PFSK-1 (cell line): Measurements from ENCODE around the gene ATP6V1F.

Source experiments
- FOXP2 ChIP-seq: optimal IDR thresholded peaks from 2 replicates; pipeline ENCODE3; 2011; ENCODE audit warnings: borderline replicate concordance, control low read depth, inconsistent platforms; ENCODE audit not compliant: insufficient read depth; ENCODE audit errors: extremely low read length, extremely low read depth
- POLR2AphosphoS5 ChIP-seq: IDR thresholded peaks from 2 replicates; pipeline ENCODE4 v1.6.1; 2012; ENCODE audit warnings: low read depth, mild to moderate bottlenecking, control low read depth, low read length, moderate library complexity
- REST ChIP-seq, 2 experiments: IDR thresholded peaks; 2 replicates each; pipeline versions ENCODE4 v1.6.1 to v1.8.0; 2011 to 2012; ENCODE audit warnings: low read depth in 2 of 2, low read length in 2 of 2, control low read depth in 1 of 2, inconsistent platforms in 1 of 2, mild to moderate bottlenecking in 1 of 2, moderate library complexity in 1 of 2; ENCODE audit not compliant: insufficient read depth in 1 of 2
- SIN3A ChIP-seq: IDR thresholded peaks from 2 replicates; pipeline ENCODE4 v1.6.1; 2012; ENCODE audit warnings: mild to moderate bottlenecking, low read length, moderate library complexity, borderline replicate concordance; ENCODE audit not compliant: insufficient read depth
- TAF1 ChIP-seq: IDR thresholded peaks from 2 replicates; pipeline ENCODE4 v1.6.1; 2012; ENCODE audit warnings: low read length, control low read depth, borderline replicate concordance; ENCODE audit not compliant: insufficient read depth

Gene ATP6V1F

GRCh38 chr7:128853799-128854198, 8.9 kb upstream of the ATP6V1F start:
- TF ChIP-seq REST (IDR thresholded peaks at IDR 0.05; ENCODE audit: insufficient read depth in 1 of 2, low read depth in 2 of 2, low read length in 2 of 2) (no peak), SIN3A (no peak), FOXP2 (no peak), TAF1 (no peak), POLR2AphosphoS5 (no peak)

GRCh38 chr7:128854396-128854795, 8.3 kb upstream of the ATP6V1F start:
- TF ChIP-seq REST (IDR thresholded peaks at IDR 0.05; ENCODE audit: insufficient read depth in 1 of 2, low read depth in 2 of 2, low read length in 2 of 2) (no peak), TAF1 (no peak), POLR2AphosphoS5 (no peak), SIN3A (no peak), FOXP2 (no peak)

GRCh38 chr7:128855559-128855958, 7.1 kb upstream of the ATP6V1F start:
- no peak for TF ChIP-seq FOXP2
- no peak for TF ChIP-seq REST (IDR thresholded peaks at IDR 0.05; ENCODE audit: insufficient read depth in 1 of 2, low read depth in 2 of 2, low read length in 2 of 2)
- no peak for TF ChIP-seq TAF1
- TF ChIP-seq SIN3A, result no peak
- TF ChIP-seq POLR2AphosphoS5, result no peak

- TF ChIP-seq FOXP2 (no peak), TAF1 (no peak), SIN3A (no peak), POLR2AphosphoS5 (no peak), REST (IDR thresholded peaks at IDR 0.05; ENCODE audit: insufficient read depth in 1 of 2, low read depth in 2 of 2, low read length in 2 of 2) (no peak)
Measured at GRCh38 chr7:128856001-128856718, 6.5 kb upstream of the ATP6V1F start.
